GM12878 (cell line): ENCODE measurements around the gene DCTPP1. TPM values are rescaled to one million over a fixed set of nuclear protein-coding genes. Genes with fewer than 3 reads are reported as not detected.
A peak's percentile ranks its signal among the peaks of the same experiment; 100 is the strongest.

ENCODE experiments used
- ATAC-seq: fragments of 200-7000 bp; cut with Tn5 transposase; 3 replicates; pipeline ENCODE4 v1.9.1; 2020; ENCODE audit warnings: mild to moderate bottlenecking, moderate library complexity
- BruUV-seq: library from RNA; stranded (reverse); fragments of 400-500 nt; replicated peaks from 2 replicates; lab custom pipeline; 2021; lab: Mats Ljungman, UMichigan
- CTCF ChIA-PET: fragments of 300-600 bp; sonication (Branson Sonifier 250); formaldehyde crosslinking; extraction: SDS; loops from one replicate; lab custom pipeline; 2021; ENCODE audit warnings: inconsistent platforms; lab: Yijun Ruan, JAX
- POLR2A ChIA-PET: fragments of 350-600 bp; formaldehyde crosslinking; extraction: SDS; loops from one replicate; lab custom pipeline; 2021; ENCODE audit warnings: inconsistent platforms; lab: Charles Lee
- RAD21 ChIA-PET: fragments of 300-600 bp; sonication (Branson Sonifier 250); formaldehyde crosslinking; loops from one replicate; lab custom pipeline; 2023; ENCODE audit warnings: antibody characterized with exemption; ENCODE audit not compliant: unreplicated experiment; lab: Charles Lee
- SMC1A ChIA-PET: fragments of 300-600 bp; sonication (Branson Sonifier 250); formaldehyde crosslinking; loops from one replicate; lab custom pipeline; 2023; ENCODE audit not compliant: unreplicated experiment, uncharacterized antibody; lab: Charles Lee
- DNase-seq: peaks from one replicate; pipeline ENCODE4 v3.0.0-alpha.2; 2011; ENCODE audit warnings: low read depth, low spot score
- FAIRE-seq: peaks from 3 replicates; lab custom pipeline; 2011; peaks lifted over from hg19 to GRCh38; lab: Jason Lieb, UNC
- H2AFZ ChIP-seq: 2 replicates; pipeline ENCODE4 v1.6.0; 2011; ENCODE audit warnings: low read depth, low read length, control low read depth; ENCODE audit not compliant: control insufficient read depth
- H3K27ac ChIP-seq: 2 replicates; pipeline ENCODE4 v1.5.1; 2011; ENCODE audit warnings: control low read depth; ENCODE audit not compliant: control insufficient read depth, insufficient read depth
- H3K27me3 ChIP-seq, 2 experiments: replicated peaks in 1 of 2; 2 replicates each; pipeline versions ENCODE4 v1.6.0 to v1.6.1; 2011; ENCODE audit warnings: low read length in 1 of 2; ENCODE audit not compliant: control insufficient read depth in 2 of 2, insufficient read depth in 2 of 2
- H3K36me3 ChIP-seq, 2 experiments: 2 replicates each; pipeline ENCODE4 v1.5.1; 2011; ENCODE audit warnings: low read length in 1 of 2; ENCODE audit not compliant: control insufficient read depth in 2 of 2, insufficient read depth in 2 of 2
- H3K4me1 ChIP-seq: 2 replicates; pipeline ENCODE4 v1.6.1; 2011; ENCODE audit warnings: mild to moderate bottlenecking, low read length, moderate library complexity, mixed read lengths; ENCODE audit not compliant: control insufficient read depth, insufficient read depth
- H3K4me2 ChIP-seq: 2 replicates; pipeline ENCODE4 v1.6.0; 2011; ENCODE audit warnings: control low read depth; ENCODE audit not compliant: control insufficient read depth, insufficient read depth
- H3K4me3 ChIP-seq: fragments of 200-600 bp; sonication (generic); 2 replicates; pipeline ENCODE4 v1.5.1; 2016
- H3K79me2 ChIP-seq: 2 replicates; pipeline ENCODE4 v1.6.0; 2011; ENCODE audit warnings: low read length; ENCODE audit not compliant: control insufficient read depth, insufficient read depth
- H3K9ac ChIP-seq: 2 replicates; pipeline ENCODE4 v1.8.0; 2011; ENCODE audit warnings: low read length, control low read depth, mixed read lengths; ENCODE audit not compliant: control insufficient read depth, insufficient read depth
- H3K9me3 ChIP-seq: replicated peaks from 3 replicates; pipeline ENCODE4 v1.5.1; 2011; ENCODE audit warnings: mild to moderate bottlenecking, low read length; ENCODE audit not compliant: control insufficient read depth, insufficient read depth
- H4K20me1 ChIP-seq: 2 replicates; pipeline ENCODE4 v1.6.0; 2011; ENCODE audit not compliant: control insufficient read depth, insufficient read depth
- TARDBP ChIP-seq: IDR thresholded peaks from 2 replicates; pipeline ENCODE4 v1.6.1; 2016; ENCODE audit warnings: borderline replicate concordance
- TBL1XR1 ChIP-seq: IDR thresholded peaks from 2 replicates; pipeline ENCODE4 v1.6.1; 2012; ENCODE audit warnings: low read depth, low read length, improper control_type of control experiment
- WGBS: methylation state at CpG from one replicate; pipeline ENCODE4 v1.1.6; 2016; ENCODE audit warnings: low lambda C conversion rate; ENCODE audit not compliant: insufficient replicate concordance, insufficient coverage; ENCODE audit errors: missing lambda C conversion rate; 5-methylcytosine and 5-hydroxymethylcytosine counted together
- in situ Hi-C: fragments of 300-500 bp; cut with MboI; formaldehyde crosslinking; loops from 9 replicates; pipeline ENCODE4 v1.14.3; 2018; ENCODE audit warnings: mixed read lengths
- intact Hi-C: fragments of 100-400 bp; cut with micrococcal nuclease; formaldehyde crosslinking; loops from one replicate; pipeline ENCODE4 v1.14.2; 2022; ENCODE audit not compliant: unreplicated experiment
- polyA plus RNA-seq, 11 experiments: library from polyadenylated mRNA; depleted of rRNA in 4 of 11; unstranded in 6 of 11; stranded (reverse) in 5 of 11; fragments of >200 nt; fragmentation: Nextera tagmentation in 4 of 11; fragmentation: Illumina TruSeq in 1 of 11; extraction: Ambion mirVana in 4 of 11; extraction: Trizol in 1 of 11; gene quantifications; 1 replicate in 1 of 11; 2 replicates in 10 of 11; pipeline versions ENCODE4 v1.2.1 to v1.2.3, GENCODE V29; 2011 to 2016; ENCODE audit warnings: inconsistent platforms in 2 of 11, missing spikeins in 2 of 11, low read depth in 1 of 11
- total RNA-seq, 4 experiments: library from RNA; depleted of rRNA in 3 of 4; stranded (reverse); fragments of >200 nt in 3 of 4; fragmentation: Illumina TruSeq in 1 of 4; extraction: Trizol in 1 of 4; gene quantifications; 2 replicates each; pipeline versions ENCODE4 v1.2.1 to v1.2.3, GENCODE V29; 2013 to 2021
- TF ChIP-seq, protein P1 (sequence below): fragments of 450-650 bp; IDR thresholded peaks from 2 replicates; pipeline ENCODE4 v1.6.1; 2016; ENCODE audit warnings: mild to moderate bottlenecking
- TF ChIP-seq, protein P2 (sequence below): fragments of 450-650 bp; IDR thresholded peaks from 2 replicates; pipeline ENCODE4 v1.6.1; 2017; ENCODE audit warnings: mild to moderate bottlenecking, moderate library complexity

The DCTPP1 gene
- total and polyA plus RNA-seq, 10 of the 15 experiments (the other 5 are each of a cell fraction or from before 2014, with no cell fraction given) = 72.1 to 266 (median 157) TPM

DNA sequence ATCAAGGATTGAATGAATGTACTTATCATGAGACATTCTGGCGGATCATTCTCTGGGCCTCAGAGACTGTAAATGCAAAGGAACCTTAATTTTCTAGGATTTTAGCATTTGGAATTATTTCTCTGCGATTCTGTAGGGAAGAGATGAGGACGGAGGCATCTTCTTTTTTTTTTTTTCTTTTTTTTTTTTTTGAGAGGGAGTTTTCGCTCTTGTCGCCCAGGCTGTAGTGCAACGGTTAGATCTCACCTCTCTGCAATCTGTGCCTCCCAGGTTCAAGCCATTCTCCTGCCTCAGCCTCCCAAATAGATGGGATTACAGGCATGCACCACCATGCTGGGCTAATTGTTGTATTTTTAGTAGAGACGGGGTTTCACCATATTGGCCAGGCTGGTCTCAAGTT lies 44.9 kb upstream of the DCTPP1 start:
- ChIA-PET CTCF (interaction anchor here (0.9 to 7.5 kb wide), 9 partner anchors 16 to 154 kb away, joined by 3 to 125 read pairs (median 13); partner anchors contain the start of genes DCTPP1 and ZNF747), SMC1A (interaction anchor here (1.2 to 11.2 kb wide), 5 partner anchors 22 to 60 kb away, joined by 3 to 431 read pairs (median 12); partner anchors contain the start of genes DCTPP1, SEPHS2 and ZNF747), RAD21 (interaction anchor here (0.9 to 11.0 kb wide), 7 partner anchors 16 to 61 kb away, joined by 3 to 307 read pairs (median 8); partner anchors contain the start of gene DCTPP1), POLR2A (interaction anchor here (2.1 to 11.0 kb wide), 3 partner anchors 17 to 53 kb away, joined by 12 to 367 read pairs (median 18); no protein-coding TSS in a partner anchor)
- Histone ChIP-seq H3K4me2 (peak overlapping the region; percentile 95), H3K79me2 (peaks cover 27% of the 10 kb centered on the region), H3K4me1 (peaks cover 34% of the 10 kb centered on the region), H3K36me3 (peaks cover 4% of the 10 kb centered on the region in 2 experiments; a peak in 2 of 4 replicates), H3K9ac (no peak overlapping the region), H3K4me3 (peak overlapping the region; percentile 96; the same call in 1 of the 2 replicates), H3K27ac (no peak overlapping the region), H3K9me3 (no peaks in the 10 kb centered on the region), H2AFZ (no peak overlapping the region), H3K27me3 (no peaks in the 10 kb centered on the region), H4K20me1 (no peaks in the 10 kb centered on the region)
- BruUV-seq = no TSS peak
- WGBS = 97% methylated on average over 6 of the region's 7 CpGs
- intact Hi-C loops (no loop called here), in situ Hi-C loops (loop anchor here (25.0 kb wide), 1 partner anchor 1413 kb away; no protein-coding TSS in a partner anchor)
- TF ChIP-seq TARDBP = no peak
- TF ChIP-seq, protein P1, sequence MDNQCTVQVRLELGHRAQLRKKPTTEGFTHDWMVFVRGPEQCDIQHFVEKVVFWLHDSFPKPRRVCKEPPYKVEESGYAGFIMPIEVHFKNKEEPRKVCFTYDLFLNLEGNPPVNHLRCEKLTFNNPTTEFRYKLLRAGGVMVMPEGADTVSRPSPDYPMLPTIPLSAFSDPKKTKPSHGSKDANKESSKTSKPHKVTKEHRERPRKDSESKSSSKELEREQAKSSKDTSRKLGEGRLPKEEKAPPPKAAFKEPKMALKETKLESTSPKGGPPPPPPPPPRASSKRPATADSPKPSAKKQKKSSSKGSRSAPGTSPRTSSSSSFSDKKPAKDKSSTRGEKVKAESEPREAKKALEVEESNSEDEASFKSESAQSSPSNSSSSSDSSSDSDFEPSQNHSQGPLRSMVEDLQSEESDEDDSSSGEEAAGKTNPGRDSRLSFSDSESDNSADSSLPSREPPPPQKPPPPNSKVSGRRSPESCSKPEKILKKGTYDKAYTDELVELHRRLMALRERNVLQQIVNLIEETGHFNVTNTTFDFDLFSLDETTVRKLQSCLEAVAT = peak; percentile 96
- ATAC-seq = no peak
- no peak for DNase-seq
- no peak for FAIRE-seq

DNA sequence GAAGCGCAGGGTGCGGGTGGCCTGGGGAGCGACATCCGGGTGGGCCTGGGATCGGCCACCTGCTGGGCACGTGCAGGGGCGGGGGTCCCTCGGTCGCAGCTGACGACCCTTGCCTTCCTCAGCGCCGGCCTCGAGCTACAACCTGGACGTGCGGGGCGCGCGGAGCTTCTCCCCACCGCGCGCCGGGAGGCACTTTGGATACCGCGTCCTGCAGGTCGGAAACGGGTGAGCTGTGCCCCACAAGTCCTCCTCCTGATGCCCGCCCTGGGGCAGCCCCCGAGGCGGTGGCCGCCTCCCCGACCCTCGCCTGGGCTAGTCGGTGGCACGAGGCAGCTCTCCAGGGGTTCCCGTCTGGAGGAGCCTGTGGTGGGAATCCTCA lies 44.2 kb upstream of the DCTPP1 start:
- FAIRE-seq (no peak), DNase-seq (no peak), ATAC-seq (no peak)
- Histone ChIP-seq H3K4me3 (peak overlapping the region; percentile 96), H3K27me3 (no peaks in the 10 kb centered on the region), H3K4me2 (peak overlapping the region; percentile 95), H4K20me1 (no peaks in the 10 kb centered on the region), H3K36me3 (peaks cover 4% of the 10 kb centered on the region in 2 experiments; a peak in 2 of 4 replicates), H3K79me2 (peaks cover 27% of the 10 kb centered on the region), H2AFZ (no peak overlapping the region), H3K4me1 (peaks cover 40% of the 10 kb centered on the region), H3K27ac (peak overlapping the region; percentile 90), H3K9ac (peak overlapping the region; percentile 93), H3K9me3 (no peaks in the 10 kb centered on the region)
- CTCF ChIA-PET = interaction anchor here (0.7 to 7.5 kb wide), 8 partner anchors 9 to 125 kb away, joined by 3 to 125 read pairs (median 9); partner anchors contain the start of genes DCTPP1 and ZNF747
- in situ Hi-C loops (loop anchor here (25.0 kb wide), 1 partner anchor 1413 kb away; no protein-coding TSS in a partner anchor), intact Hi-C loops (no loop called here)
- no TSS peak for BruUV-seq
- POLR2A ChIA-PET = interaction anchor here (0.6 to 11.0 kb wide), 12 partner anchors 10 to 225 kb away, joined by 3 to 367 read pairs (median 5); partner anchors contain the start of gene SRCAP
- RAD21 ChIA-PET = interaction anchor here (1.0 to 11.0 kb wide), 10 partner anchors 15 to 220 kb away, joined by 3 to 307 read pairs (median 6); partner anchors contain the start of genes DCTPP1, ZNF747 and ZNF764
- SMC1A ChIA-PET = interaction anchor here (1.0 to 11.2 kb wide), 7 partner anchors 21 to 124 kb away, joined by 5 to 431 read pairs (median 12); partner anchors contain the start of genes DCTPP1, SEPHS2, ZNF747 and ZNF764
- 19% methylated on average over 27 of the region's 35 CpGs for WGBS
- no peak for TF ChIP-seq TBL1XR1
- TF ChIP-seq, protein P2, sequence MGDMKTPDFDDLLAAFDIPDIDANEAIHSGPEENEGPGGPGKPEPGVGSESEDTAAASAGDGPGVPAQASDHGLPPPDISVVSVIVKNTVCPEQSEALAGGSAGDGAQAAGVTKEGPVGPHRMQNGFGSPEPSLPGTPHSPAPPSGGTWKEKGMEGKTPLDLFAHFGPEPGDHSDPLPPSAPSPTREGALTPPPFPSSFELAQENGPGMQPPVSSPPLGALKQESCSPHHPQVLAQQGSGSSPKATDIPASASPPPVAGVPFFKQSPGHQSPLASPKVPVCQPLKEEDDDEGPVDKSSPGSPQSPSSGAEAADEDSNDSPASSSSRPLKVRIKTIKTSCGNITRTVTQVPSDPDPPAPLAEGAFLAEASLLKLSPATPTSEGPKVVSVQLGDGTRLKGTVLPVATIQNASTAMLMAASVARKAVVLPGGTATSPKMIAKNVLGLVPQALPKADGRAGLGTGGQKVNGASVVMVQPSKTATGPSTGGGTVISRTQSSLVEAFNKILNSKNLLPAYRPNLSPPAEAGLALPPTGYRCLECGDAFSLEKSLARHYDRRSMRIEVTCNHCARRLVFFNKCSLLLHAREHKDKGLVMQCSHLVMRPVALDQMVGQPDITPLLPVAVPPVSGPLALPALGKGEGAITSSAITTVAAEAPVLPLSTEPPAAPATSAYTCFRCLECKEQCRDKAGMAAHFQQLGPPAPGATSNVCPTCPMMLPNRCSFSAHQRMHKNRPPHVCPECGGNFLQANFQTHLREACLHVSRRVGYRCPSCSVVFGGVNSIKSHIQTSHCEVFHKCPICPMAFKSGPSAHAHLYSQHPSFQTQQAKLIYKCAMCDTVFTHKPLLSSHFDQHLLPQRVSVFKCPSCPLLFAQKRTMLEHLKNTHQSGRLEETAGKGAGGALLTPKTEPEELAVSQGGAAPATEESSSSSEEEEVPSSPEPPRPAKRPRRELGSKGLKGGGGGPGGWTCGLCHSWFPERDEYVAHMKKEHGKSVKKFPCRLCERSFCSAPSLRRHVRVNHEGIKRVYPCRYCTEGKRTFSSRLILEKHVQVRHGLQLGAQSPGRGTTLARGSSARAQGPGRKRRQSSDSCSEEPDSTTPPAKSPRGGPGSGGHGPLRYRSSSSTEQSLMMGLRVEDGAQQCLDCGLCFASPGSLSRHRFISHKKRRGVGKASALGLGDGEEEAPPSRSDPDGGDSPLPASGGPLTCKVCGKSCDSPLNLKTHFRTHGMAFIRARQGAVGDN = peak; percentile 20; the same call in 1 of the 2 replicates
